Caco-2 (cell line): Measurements from ENCODE around the gene RNLS. TPM values are rescaled to one million over a fixed set of nuclear protein-coding genes. Genes with fewer than 3 reads are reported as not detected.

Experiments
- BruUV-seq: library from RNA; stranded (reverse); fragments of 400-500 nt; replicated peaks from 2 replicates; lab custom pipeline; 2021; lab: Mats Ljungman, UMichigan
- CTCF ChIA-PET: fragments of 300-600 bp; sonication (Branson Sonifier 250); formaldehyde crosslinking; loops from one replicate; lab custom pipeline; 2022; ENCODE audit warnings: antibody characterized with exemption; lab: Charles Lee
- POLR2A ChIA-PET: fragments of 300-600 bp; sonication (Branson Sonifier 250); formaldehyde crosslinking; loops from one replicate; lab custom pipeline; 2022; ENCODE audit warnings: antibody characterized with exemption; lab: Charles Lee
- DNase-seq, 2 experiments: peaks; one replicate each; pipeline versions ENCODE4 v3.0.0 to v3.0.0-alpha.2; 2020 to 2022
- H3K27me3 ChIP-seq: replicated peaks from 2 replicates; pipeline ENCODE4 v1.6.0; 2011; ENCODE audit warnings: low read length; ENCODE audit not compliant: control insufficient read depth, insufficient read depth
- H3K36me3 ChIP-seq: 2 replicates; pipeline ENCODE4 v1.5.1; 2011; ENCODE audit warnings: low read length; ENCODE audit not compliant: control insufficient read depth, insufficient read depth
- H3K4me1 ChIP-seq: fragments of 250-450 bp; sonication (Bioruptor Pico); 2 replicates; pipeline ENCODE4 v1.5.1; 2020; ENCODE audit warnings: mild to moderate bottlenecking
- H3K4me3 ChIP-seq: 2 replicates; pipeline ENCODE4 v1.5.1; 2011; ENCODE audit warnings: low read depth, mild to moderate bottlenecking, control low read depth, low read length
- H3K9me3 ChIP-seq: fragments of 250-450 bp; sonication (Bioruptor Pico); 2 replicates; pipeline ENCODE4 v1.5.1; 2020; ENCODE audit warnings: mild to moderate bottlenecking, moderate library complexity
- H3K27ac Mint-ChIP-seq: one replicate; pipeline ENCODE4 v1.8.0; 2022; ENCODE audit warnings: mixed read lengths; ENCODE audit not compliant: unreplicated experiment
- H3K27me3 Mint-ChIP-seq: one replicate; pipeline ENCODE4 v1.8.0; 2022; ENCODE audit warnings: mixed read lengths; ENCODE audit not compliant: insufficient read depth, unreplicated experiment
- H3K36me3 Mint-ChIP-seq: one replicate; pipeline ENCODE4 v1.8.0; 2022; ENCODE audit warnings: mild to moderate bottlenecking, mixed read lengths; ENCODE audit not compliant: insufficient read depth, unreplicated experiment
- H3K4me1 Mint-ChIP-seq: one replicate; pipeline ENCODE4 v1.8.0; 2022; ENCODE audit warnings: low read depth, mixed read lengths; ENCODE audit not compliant: unreplicated experiment
- H3K4me3 Mint-ChIP-seq: one replicate; pipeline ENCODE4 v1.8.0; 2022; ENCODE audit warnings: mild to moderate bottlenecking, moderate library complexity, mixed read lengths; ENCODE audit not compliant: unreplicated experiment
- H3K9me3 Mint-ChIP-seq: one replicate; pipeline ENCODE4 v1.8.0; 2022; ENCODE audit warnings: mixed read lengths; ENCODE audit not compliant: unreplicated experiment
- intact Hi-C: fragments of 100-400 bp; cut with micrococcal nuclease; formaldehyde crosslinking; loops from one replicate; pipeline ENCODE4 v1.10.0; 2022; ENCODE audit not compliant: unreplicated experiment
- total RNA-seq: library from RNA; stranded (reverse); gene quantifications from 2 replicates; pipeline ENCODE4 v1.2.3, GENCODE V29; 2022
- TF ChIP-seq, protein P1 (sequence below), 2 experiments: fragments of 200-600 bp in 1 of 2; IDR thresholded peaks; 1 replicate in 1 of 2; 2 replicates in 1 of 2; pipeline versions ENCODE4 v1.5.1 to v1.8.0; 2011 to 2022; ENCODE audit warnings: antibody characterized with exemption in 1 of 2, control low read depth in 1 of 2, inconsistent platforms in 1 of 2, low read depth in 1 of 2, low read length in 1 of 2, mild to moderate bottlenecking in 1 of 2, moderate library complexity in 1 of 2; ENCODE audit not compliant: insufficient read depth in 1 of 2, severe bottlenecking in 1 of 2, unreplicated experiment in 1 of 2

RNLS gene
- total RNA-seq, 1 experiment from 2014 or later, result 5.7 TPM

DNA sequence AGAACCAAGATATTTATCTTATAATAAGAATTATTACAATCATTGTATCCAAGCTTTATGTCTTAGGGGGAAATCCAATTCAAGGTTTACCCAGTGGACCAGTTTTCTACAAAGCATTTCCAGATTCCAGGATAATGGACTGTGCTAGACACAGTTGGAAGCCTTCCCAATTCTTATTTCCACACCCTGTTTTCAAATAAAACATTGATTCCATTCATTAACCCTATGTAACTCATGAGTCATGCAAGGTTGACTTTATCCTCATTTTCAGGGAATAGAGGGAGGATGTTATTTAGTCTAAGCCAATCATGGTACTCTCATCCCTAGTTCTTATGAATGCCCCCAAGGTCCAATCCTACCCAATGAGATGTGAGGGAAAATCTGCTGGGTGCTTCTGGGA lies 145.7 kb downstream of the RNLS start:
- H3K27me3 Mint-ChIP-seq, result peaks cover 6% of the 10 kb centered on the region
- ChIA-PET POLR2A (no interaction called here), CTCF (interaction anchor here (0.7 kb wide), 1 partner anchor 51 kb away, joined by 5 read pairs; no protein-coding TSS in a partner anchor)
- no TSS peak for BruUV-seq
- DNase-seq, result no peak
- intact Hi-C loops, result no loop called here
- Histone ChIP-seq H3K36me3 (no peaks in the 10 kb centered on the region), H3K9me3 (no peaks in the 10 kb centered on the region), H3K4me1 (no peaks in the 10 kb centered on the region), H3K27me3 (no peaks in the 10 kb centered on the region), H3K4me3 (no peak overlapping the region)
- H3K4me3 Mint-ChIP-seq, result no peak overlapping the region
- no peaks in the 10 kb centered on the region for H3K9me3 Mint-ChIP-seq
- no peaks in the 10 kb centered on the region for H3K4me1 Mint-ChIP-seq
- H3K36me3 Mint-ChIP-seq, result no peaks in the 10 kb centered on the region
- TF ChIP-seq, protein P1, sequence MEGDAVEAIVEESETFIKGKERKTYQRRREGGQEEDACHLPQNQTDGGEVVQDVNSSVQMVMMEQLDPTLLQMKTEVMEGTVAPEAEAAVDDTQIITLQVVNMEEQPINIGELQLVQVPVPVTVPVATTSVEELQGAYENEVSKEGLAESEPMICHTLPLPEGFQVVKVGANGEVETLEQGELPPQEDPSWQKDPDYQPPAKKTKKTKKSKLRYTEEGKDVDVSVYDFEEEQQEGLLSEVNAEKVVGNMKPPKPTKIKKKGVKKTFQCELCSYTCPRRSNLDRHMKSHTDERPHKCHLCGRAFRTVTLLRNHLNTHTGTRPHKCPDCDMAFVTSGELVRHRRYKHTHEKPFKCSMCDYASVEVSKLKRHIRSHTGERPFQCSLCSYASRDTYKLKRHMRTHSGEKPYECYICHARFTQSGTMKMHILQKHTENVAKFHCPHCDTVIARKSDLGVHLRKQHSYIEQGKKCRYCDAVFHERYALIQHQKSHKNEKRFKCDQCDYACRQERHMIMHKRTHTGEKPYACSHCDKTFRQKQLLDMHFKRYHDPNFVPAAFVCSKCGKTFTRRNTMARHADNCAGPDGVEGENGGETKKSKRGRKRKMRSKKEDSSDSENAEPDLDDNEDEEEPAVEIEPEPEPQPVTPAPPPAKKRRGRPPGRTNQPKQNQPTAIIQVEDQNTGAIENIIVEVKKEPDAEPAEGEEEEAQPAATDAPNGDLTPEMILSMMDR (IDR thresholded peaks at IDR 0.05; ENCODE audit: insufficient read depth in 1 of 2, low read depth in 1 of 2, low read length in 1 of 2, severe bottlenecking in 1 of 2, unreplicated experiment in 1 of 2), result no peak
- H3K27ac Mint-ChIP-seq, result no peak overlapping the region

DNA sequence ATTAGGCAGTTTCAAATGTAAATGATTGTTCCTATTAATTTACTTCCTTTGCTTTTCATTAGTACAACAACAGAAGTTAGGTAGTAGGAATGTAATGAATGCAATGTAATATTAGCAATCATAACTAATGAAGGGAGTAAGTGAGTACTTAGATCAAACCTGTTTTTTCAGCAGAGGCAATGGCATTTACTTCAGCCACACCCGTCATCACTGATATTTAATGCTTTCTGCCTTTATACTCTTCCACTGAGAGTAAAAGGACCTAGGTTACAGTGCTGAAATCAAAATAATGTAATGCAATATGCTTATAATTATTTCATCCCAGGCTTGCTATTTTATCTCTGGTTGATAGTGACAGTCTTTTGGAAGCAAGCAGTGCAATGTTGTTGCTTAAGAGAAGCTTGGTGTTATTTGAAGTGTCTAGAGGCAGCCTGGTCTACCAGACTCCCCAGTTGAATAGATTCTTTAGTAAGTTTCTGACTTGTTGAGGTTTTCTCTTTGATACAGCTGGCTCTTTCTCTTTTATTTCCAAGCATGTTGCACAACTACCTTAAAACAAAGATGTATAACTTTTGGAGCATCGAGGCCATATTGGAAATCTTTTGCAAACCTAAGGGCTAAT lies 149.4 kb downstream of the RNLS start:
- H3K36me3 ChIP-seq, result no peaks in the 10 kb centered on the region
- intact Hi-C loops, result no loop called here
- CTCF ChIA-PET, result no interaction called here
- no peaks in the 10 kb centered on the region for H3K4me1 ChIP-seq
- no peak overlapping the region for H3K27ac Mint-ChIP-seq
- POLR2A ChIA-PET, result no interaction called here
- no peaks in the 10 kb centered on the region for H3K4me1 Mint-ChIP-seq
- H3K27me3 Mint-ChIP-seq, result peaks cover 9% of the 10 kb centered on the region
- TF ChIP-seq, protein P1 (IDR thresholded peaks at IDR 0.05; ENCODE audit: insufficient read depth in 1 of 2, low read depth in 1 of 2, low read length in 1 of 2, severe bottlenecking in 1 of 2, unreplicated experiment in 1 of 2), result no peak
- no peaks in the 10 kb centered on the region for H3K36me3 Mint-ChIP-seq
- H3K9me3 Mint-ChIP-seq, result no peaks in the 10 kb centered on the region
- no peaks in the 10 kb centered on the region for H3K27me3 ChIP-seq
- BruUV-seq, result no TSS peak
- no peak overlapping the region for H3K4me3 ChIP-seq
- DNase-seq, result no peak
- H3K9me3 ChIP-seq, result no peaks in the 10 kb centered on the region
- H3K4me3 Mint-ChIP-seq, result no peak overlapping the region

DNA sequence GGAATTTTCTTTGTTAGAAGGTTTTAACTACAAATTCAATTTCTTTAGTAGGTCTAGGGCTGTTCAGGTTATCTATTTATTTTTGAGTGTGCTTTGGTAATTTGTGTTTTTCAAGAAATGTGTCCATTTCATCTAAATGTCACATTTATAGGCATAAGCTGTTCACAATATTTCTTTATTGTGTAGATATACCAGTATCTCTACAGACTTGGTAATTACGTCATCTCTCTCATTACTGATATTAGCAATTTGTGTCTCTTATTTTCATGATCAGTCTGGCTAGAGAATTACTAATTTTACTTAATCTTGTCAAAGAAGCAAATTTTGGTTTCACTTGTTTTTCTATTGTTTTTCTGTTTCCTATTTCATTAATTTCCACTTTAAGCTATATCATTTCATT lies 152.0 kb downstream of the RNLS start:
- H3K36me3 ChIP-seq, result no peaks in the 10 kb centered on the region
- no peak overlapping the region for H3K4me3 ChIP-seq
- BruUV-seq, result no TSS peak
- ChIA-PET CTCF (no interaction called here), POLR2A (no interaction called here)
- intact Hi-C loops, result no loop called here
- Mint-ChIP-seq H3K36me3 (no peaks in the 10 kb centered on the region), H3K4me3 (no peak overlapping the region), H3K27me3 (peaks cover 9% of the 10 kb centered on the region), H3K4me1 (no peaks in the 10 kb centered on the region), H3K9me3 (no peaks in the 10 kb centered on the region), H3K27ac (no peak overlapping the region)
- TF ChIP-seq, protein P1 (IDR thresholded peaks at IDR 0.05; ENCODE audit: insufficient read depth in 1 of 2, low read depth in 1 of 2, low read length in 1 of 2, severe bottlenecking in 1 of 2, unreplicated experiment in 1 of 2), result no peak
- no peaks in the 10 kb centered on the region for H3K9me3 ChIP-seq
- H3K4me1 ChIP-seq, result no peaks in the 10 kb centered on the region
- H3K27me3 ChIP-seq, result no peaks in the 10 kb centered on the region
- no peak for DNase-seq
